GM12892 (cell line): ENCODE measurements around the gene ANKRA2.

Experiments
- POLR2A ChIP-seq: IDR thresholded peaks from 2 replicates; pipeline ENCODE4 v1.6.1; 2011; ENCODE audit warnings: low read depth, low read length, control low read depth
- TAF1 ChIP-seq: IDR thresholded peaks from 2 replicates; pipeline ENCODE4 v1.6.1; 2011; ENCODE audit warnings: low read depth, mild to moderate bottlenecking, control low read depth, low read length, borderline replicate concordance

- TF ChIP-seq POLR2A (no peak), TAF1 (no peak)
Measured at GRCh38 chr5:73525606-73526203, 39.7 kb downstream of the ANKRA2 start.
